ENCODE data around the gene ALS2.

GRCh38 chr2:201754717-201755415, 25.9 kb downstream of the ALS2 start:
- no peak for TF ChIP-seq CTCF (IDR thresholded peaks at IDR 0.05)
- no peak for TF ChIP-seq POLR2A (IDR thresholded peaks at IDR 0.05)
- TF ChIP-seq POLR2AphosphoS5 (IDR thresholded peaks at IDR 0.05): no peak

All from breast epithelium (tissue), 3 donors.